Liver (tissue), 2 donors: ENCODE results near the gene IQCH.

Source experiments
- CTCF ChIP-seq: fragments of 150-350 bp; IDR thresholded peaks from 2 replicates; pipeline ENCODE4 v1.5.1; 2017; ENCODE audit warnings: improper control_type of control experiment, low read depth, low read length; ENCODE audit not compliant: missing input control
- REST ChIP-seq: IDR thresholded peaks from 2 replicates; pipeline ENCODE4 v1.6.1; 2016; ENCODE audit warnings: antibody characterized with exemption, mild to moderate bottlenecking
- YY1 ChIP-seq: IDR thresholded peaks from 2 replicates; pipeline ENCODE4 v1.6.1; 2016; ENCODE audit warnings: antibody characterized with exemption, mild to moderate bottlenecking
- TF ChIP-seq, protein P1 (sequence below): IDR thresholded peaks from 2 replicates; pipeline ENCODE4 v1.6.1; 2016; ENCODE audit warnings: antibody characterized with exemption
- TF ChIP-seq, protein P2 (sequence below): IDR thresholded peaks from 2 replicates; pipeline ENCODE4 v1.6.1; 2016; ENCODE audit warnings: antibody characterized with exemption
- donor health status: healthy.

DNA sequence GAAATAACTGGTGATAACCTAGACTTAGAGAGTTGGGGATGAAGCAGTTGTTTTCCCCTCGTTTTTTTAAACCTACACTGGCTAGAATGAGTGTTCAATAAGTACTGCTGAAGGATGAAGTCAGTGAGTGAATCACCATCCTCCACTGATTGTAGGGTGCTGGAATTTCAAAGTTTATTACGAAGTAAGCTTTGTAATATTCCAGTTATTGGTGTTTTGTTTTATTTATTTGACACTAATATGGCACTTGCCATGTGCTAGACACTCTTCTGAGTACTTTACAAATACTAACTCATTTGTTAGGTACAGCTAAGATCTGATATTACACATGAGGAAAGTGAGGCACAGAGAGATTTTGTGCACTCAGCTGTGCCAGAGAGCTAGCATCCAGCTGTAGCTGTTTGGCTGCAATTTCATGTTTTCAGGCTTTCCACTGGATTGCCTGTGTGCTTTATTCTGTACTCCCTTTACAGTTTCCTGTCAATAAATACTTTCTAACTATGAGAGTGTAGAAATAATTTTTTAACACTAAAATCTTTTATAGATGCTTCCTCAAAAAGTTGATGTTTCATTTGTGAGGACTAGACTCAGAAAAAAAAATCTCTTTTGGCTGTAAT, 293.8 kb downstream of the IQCH start:
- no peak for TF ChIP-seq YY1
- TF ChIP-seq CTCF, result no peak
- TF ChIP-seq, protein P1, sequence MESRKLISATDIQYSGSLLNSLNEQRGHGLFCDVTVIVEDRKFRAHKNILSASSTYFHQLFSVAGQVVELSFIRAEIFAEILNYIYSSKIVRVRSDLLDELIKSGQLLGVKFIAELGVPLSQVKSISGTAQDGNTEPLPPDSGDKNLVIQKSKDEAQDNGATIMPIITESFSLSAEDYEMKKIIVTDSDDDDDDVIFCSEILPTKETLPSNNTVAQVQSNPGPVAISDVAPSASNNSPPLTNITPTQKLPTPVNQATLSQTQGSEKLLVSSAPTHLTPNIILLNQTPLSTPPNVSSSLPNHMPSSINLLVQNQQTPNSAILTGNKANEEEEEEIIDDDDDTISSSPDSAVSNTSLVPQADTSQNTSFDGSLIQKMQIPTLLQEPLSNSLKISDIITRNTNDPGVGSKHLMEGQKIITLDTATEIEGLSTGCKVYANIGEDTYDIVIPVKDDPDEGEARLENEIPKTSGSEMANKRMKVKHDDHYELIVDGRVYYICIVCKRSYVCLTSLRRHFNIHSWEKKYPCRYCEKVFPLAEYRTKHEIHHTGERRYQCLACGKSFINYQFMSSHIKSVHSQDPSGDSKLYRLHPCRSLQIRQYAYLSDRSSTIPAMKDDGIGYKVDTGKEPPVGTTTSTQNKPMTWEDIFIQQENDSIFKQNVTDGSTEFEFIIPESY, result no peak
- no peak for TF ChIP-seq REST
- TF ChIP-seq, protein P2, sequence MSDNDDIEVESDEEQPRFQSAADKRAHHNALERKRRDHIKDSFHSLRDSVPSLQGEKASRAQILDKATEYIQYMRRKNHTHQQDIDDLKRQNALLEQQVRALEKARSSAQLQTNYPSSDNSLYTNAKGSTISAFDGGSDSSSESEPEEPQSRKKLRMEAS, result no peak
